Measurements from ENCODE around the gene PAGR1. TPM values are rescaled to one million over a fixed set of nuclear protein-coding genes. Genes with fewer than 3 reads are reported as not detected.

Gene PAGR1
- total and polyA plus RNA-seq, 2 of the 13 experiments (the other 11 are each of a cell fraction or from before 2014, with no cell fraction given), result 9.8 to 66.4 TPM

GRCh38 chr16:29835926-29836325 lies 20.0 kb downstream of the PAGR1 start:
- Histone ChIP-seq H3K27me3 (ENCODE audit: control insufficient read depth in 1 of 2, insufficient read depth in 2 of 2, low read length in 2 of 2) (no peaks in the 10 kb centered on the region), H3K27ac (ENCODE audit: extremely low read length, insufficient read depth, low read length) (no peak overlapping the region), H3K4me2 (ENCODE audit: low read depth, low read length) (no peak overlapping the region), H3K4me3 (replicated peaks in 1 of 3; ENCODE audit: insufficient read depth in 1 of 3, low read depth in 2 of 3, low read length in 3 of 3) (no peak overlapping the region), H3K4me1 (ENCODE audit: insufficient read depth, low read length) (no peaks in the 10 kb centered on the region), H3K9me3 (ENCODE audit: low read length) (no peaks in the 10 kb centered on the region), H2AFZ (ENCODE audit: low read length) (no peak overlapping the region), H4K20me1 (ENCODE audit: insufficient read depth, low read length) (no peaks in the 10 kb centered on the region), H3K36me3 (replicated peaks in 1 of 2; ENCODE audit: control insufficient read depth in 1 of 2, insufficient read depth in 2 of 2, low read length in 2 of 2) (peaks cover 5 to 13% of the 10 kb centered on the region in 2 experiments; a peak in 4 of 5 replicates), H3K9ac (ENCODE audit: insufficient read depth, low read depth, low read length) (no peak overlapping the region), H3K79me2 (ENCODE audit: insufficient read depth, low read length) (no peaks in the 10 kb centered on the region)
- intact Hi-C loops (cut with micrococcal nuclease; ENCODE audit: unreplicated experiment) (no loop called here), in situ Hi-C loops (cut with HindIII; ENCODE audit: extremely low pct_ligation_motif_present, low pct_unique_long_range_greater_than_20kb) (no loop called here)
- CTCF ChIA-PET (ENCODE audit: low intra/inter-chr PET ratio, low total read pairs), result no interaction called here
- BruUV-seq (replicated peaks), result no TSS peak
- 93% methylated on average over 7 of the region's 7 CpGs for WGBS (ENCODE audit: low lambda C conversion rate)
- POLR2A ChIA-PET, result interaction anchor here (0.6 to 1.7 kb wide), 3 partner anchors 13 to 159 kb away, joined by 3 read pairs; partner anchors contain the start of gene CDIPT
- DNase-seq (ENCODE audit: low spot score), result no peak
- no peak for ATAC-seq
- no peak for FAIRE-seq
- TF ChIP-seq SP2 (CRISPR knock-in tag; IDR thresholded peaks at IDR 0.05) (no peak), HNF1B (CRISPR knock-in tag; IDR thresholded peaks at IDR 0.05) (no peak), RAD21 (CRISPR knock-in tag; IDR thresholded peaks at IDR 0.05) (no peak), SP1 (IDR thresholded peaks at IDR 0.05) (no peak), SP1 (CRISPR knock-in tag; IDR thresholded peaks at IDR 0.05) (no peak), ZBTB37 (CRISPR knock-in tag; IDR thresholded peaks at IDR 0.05) (no peak), E2F1 (CRISPR knock-in tag; IDR thresholded peaks at IDR 0.05) (no peak), ZZZ3 (CRISPR knock-in tag; IDR thresholded peaks at IDR 0.05; ENCODE audit: borderline replicate concordance) (no peak), USF2 (IDR thresholded peaks at IDR 0.05; ENCODE audit: low read depth, low read length) (no peak), USF2 (CRISPR knock-in tag; IDR thresholded peaks at IDR 0.05; ENCODE audit: borderline replicate concordance) (no peak), ZBTB4 (CRISPR knock-in tag; IDR thresholded peaks at IDR 0.05; ENCODE audit: borderline replicate concordance) (no peak), ZNF740 (CRISPR knock-in tag; IDR thresholded peaks at IDR 0.05) (no peak), REXO4 (CRISPR knock-in tag; IDR thresholded peaks at IDR 0.05; ENCODE audit: borderline replicate concordance) (no peak), PAX8 (CRISPR knock-in tag; IDR thresholded peaks at IDR 0.05; ENCODE audit: borderline replicate concordance) (no peak), HDAC6 (IDR thresholded peaks at IDR 0.05; ENCODE audit: low read depth, low read length) (no peak)

Measured in HepG2 (cell line).